Activated CD8-positive, alpha-beta memory T cell treated with anti-CD3 and anti-CD28 coated beads for 36 hours (primary cell): ENCODE data around the gene CALML6. TPM values are rescaled to one million over a fixed set of nuclear protein-coding genes. Genes with fewer than 3 reads are reported as not detected.

Experiments
- CTCF ChIA-PET: fragments of 350-600 bp; sonication (Branson Sonifier 250); formaldehyde crosslinking; loops from one replicate; lab custom pipeline; 2021; ENCODE audit warnings: antibody characterized with exemption; lab: Charles Lee
- POLR2A ChIA-PET: fragments of 350-600 bp; sonication (Branson Sonifier 250); formaldehyde crosslinking; loops from one replicate; lab custom pipeline; 2021; ENCODE audit warnings: antibody characterized with exemption; lab: Charles Lee
- total RNA-seq, 2 experiments: library from RNA; stranded (reverse); gene quantifications; one replicate each; pipeline ENCODE4 v1.2.3, GENCODE V29; 2021

The CALML6 gene
- total RNA-seq, 2 experiments from 2014 or later, result 0.72 to 0.78 TPM

DNA sequence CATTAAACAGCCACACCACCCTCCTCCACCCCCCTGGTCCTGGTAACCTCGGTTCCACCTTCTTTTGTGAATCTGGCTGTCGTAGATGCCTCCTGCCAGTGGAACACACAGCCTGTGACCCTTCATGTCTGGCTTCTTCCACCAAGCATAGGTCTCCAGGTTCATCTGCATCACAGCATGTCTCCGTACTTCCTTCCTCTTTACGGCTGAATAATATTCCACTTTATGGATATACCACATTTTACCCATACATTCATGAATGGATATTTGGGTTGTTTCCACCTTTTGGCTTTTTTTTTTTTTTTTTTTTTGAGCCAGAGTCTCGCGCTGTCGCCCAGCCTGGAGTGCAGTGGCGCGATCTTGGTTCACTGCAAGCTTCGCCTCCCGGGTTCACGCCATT lies 11.8 kb upstream of the CALML6 start:
- CTCF ChIA-PET, result interaction anchor here (1.0 kb wide), 1 partner anchor 8 kb away, joined by 4 read pairs; no protein-coding TSS in a partner anchor
- POLR2A ChIA-PET, result interaction anchor here (0.6 kb wide), 1 partner anchor 122 kb away, joined by 4 read pairs; no protein-coding TSS in a partner anchor

DNA sequence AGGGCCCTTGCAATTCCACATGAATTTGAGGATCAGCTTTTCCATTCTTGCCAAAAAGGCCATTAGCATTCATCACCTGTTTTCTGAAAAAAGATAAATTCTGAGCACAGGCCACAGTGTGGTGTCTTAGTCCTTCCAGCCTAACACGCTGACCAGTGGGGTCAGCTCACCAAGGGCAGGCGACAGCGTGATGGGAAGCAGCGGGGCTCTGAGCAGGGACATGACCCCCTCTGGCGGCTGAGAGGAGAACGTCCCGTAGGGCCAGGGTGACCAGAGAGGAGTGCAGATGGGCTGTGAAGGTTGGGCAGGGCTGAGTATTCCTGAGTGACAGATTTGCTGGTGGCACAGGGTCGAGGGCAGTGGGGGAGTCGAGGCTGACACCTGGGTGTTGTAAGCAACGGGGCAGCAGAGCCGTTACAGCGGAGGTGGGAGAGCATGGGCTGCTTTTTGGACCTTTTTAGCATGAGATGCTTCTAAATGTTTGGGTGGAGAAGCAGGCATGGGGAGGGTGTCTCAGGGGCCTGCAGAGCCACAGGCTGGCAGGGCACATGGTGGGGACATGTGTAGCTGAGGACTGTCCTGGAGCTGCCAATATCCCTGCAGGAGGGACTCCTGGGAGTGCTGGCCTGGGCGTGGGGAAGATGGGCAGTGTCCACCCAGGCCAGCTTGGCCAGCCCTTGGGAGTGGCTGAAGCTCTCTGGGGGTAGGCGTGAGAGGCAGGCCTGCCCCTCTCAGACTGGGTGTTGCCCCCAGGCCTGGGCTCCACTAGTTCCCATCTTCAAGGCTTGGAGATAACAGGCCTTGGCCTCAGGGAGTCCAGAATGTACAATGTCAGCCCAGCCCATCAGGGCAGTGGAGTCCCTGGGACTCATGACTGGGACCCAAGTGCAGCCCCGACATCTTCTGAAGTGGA lies 8.6 kb upstream of the CALML6 start:
- CTCF ChIA-PET, result interaction anchor here (0.6 to 2.1 kb wide), 28 partner anchors 9 to 228 kb away, joined by 3 to 14 read pairs (median 4); partner anchors contain the start of genes CALML6 and CDK11A

DNA sequence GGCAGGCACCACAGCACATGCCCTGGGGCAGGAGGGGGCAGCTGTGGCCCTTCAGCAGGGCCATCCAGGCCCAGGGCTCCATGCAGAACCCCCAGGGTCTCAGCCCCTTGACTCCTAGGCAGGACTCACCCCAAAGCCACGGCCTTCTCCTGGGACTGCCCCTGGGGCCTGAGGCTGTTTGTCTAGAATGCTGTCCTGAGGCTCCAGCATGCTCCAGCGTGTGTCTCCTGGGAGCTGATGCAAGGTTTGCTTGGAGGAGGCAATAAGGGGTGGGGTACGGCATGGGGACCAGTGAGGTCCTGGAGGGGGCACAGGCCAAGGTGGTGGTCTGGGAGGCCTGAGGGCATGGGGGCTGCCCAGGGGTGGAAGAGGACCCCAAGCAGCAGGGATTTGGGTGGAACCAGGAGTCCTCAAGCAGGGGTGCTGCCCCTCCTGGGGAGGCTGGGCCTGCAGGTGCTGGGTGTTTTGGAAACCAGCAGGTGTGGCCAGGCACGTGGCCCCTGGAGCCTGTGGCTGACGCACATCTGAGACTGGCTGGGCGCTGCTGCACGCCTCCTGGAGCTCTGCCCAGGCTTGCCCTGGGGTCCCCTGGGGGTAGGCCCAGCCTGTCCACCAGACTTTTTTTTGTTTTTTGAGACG lies 7.8 kb upstream of the CALML6 start:
- ChIA-PET POLR2A (no interaction called here), CTCF (interaction anchor here (1.3 to 2.1 kb wide), 7 partner anchors 12 to 183 kb away, joined by 3 to 11 read pairs (median 5); partner anchors contain the start of gene CDK11A)

More for the DNA sequence above, 8.6 kb upstream of the CALML6 start:
- POLR2A ChIA-PET, result interaction anchor here (0.7 kb wide), 1 partner anchor 117 kb away, joined by 9 read pairs; no protein-coding TSS in a partner anchor

DNA sequence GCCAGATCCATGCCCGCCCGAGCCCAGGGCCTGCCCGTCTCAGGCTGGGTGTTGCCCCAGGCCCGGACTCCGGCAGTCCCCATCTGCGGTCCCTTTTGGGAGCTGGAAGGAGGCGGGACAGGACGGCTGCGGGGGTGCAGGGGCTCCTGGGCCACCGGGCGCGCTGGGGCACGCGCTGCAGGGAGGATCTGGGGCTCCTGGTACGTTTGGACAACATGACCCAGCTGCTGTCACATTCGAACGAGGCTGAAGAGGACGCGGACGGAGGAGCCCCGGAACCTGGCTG lies 6.6 kb upstream of the CALML6 start:
- ChIA-PET POLR2A (interaction anchor here (0.5 to 1.5 kb wide), 8 partner anchors 9 to 235 kb away, joined by 3 to 6 read pairs (median 3); no protein-coding TSS in a partner anchor), CTCF (interaction anchor here (0.6 to 2.4 kb wide), 17 partner anchors 9 to 470 kb away, joined by 3 to 10 read pairs (median 4); no protein-coding TSS in a partner anchor)

DNA sequence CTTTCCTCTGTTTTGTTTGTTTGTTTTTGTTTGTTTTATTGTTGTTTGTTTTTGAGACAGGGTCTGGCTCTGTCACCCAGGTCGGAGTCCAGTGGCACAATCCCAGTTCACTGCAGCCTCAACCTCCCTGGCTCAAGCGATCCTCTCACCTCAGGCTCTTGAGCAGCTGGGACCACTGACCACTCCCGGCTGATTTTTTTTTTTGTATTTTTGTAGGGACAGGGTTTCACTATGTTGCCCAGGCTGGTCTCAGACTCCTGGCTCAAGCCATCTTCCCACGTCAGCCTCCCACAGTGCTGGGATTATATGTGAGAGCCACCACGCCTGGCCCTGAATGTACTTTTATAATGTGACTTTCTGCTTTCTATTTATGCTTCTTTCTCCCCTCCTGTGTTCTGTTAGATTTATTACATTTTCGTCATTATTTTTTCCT lies 5.0 kb upstream of the CALML6 start:
- ChIA-PET CTCF (interaction anchor here (0.9 to 2.4 kb wide), 6 partner anchors 8 to 241 kb away, joined by 3 to 10 read pairs (median 4); no protein-coding TSS in a partner anchor), POLR2A (interaction anchor here (0.6 to 1.5 kb wide), 4 partner anchors 10 to 280 kb away, joined by 3 to 6 read pairs (median 4); partner anchors contain the start of gene TMEM52)

GRCh38 chr1:1910651-1911331 lies 4.3 kb upstream of the CALML6 start:
- ChIA-PET CTCF (no interaction called here), POLR2A (no interaction called here)

- POLR2A ChIA-PET, result no interaction called here
- CTCF ChIA-PET, result interaction anchor here (0.8 kb wide), 1 partner anchor 21 kb away, joined by 3 read pairs; no protein-coding TSS in a partner anchor
These were observed 3.6 kb upstream of the CALML6 start for GRCh38 chr1:1911350-1912041.

GRCh38 chr1:1914101-1914970 lies 724 bp upstream of the CALML6 start:
- ChIA-PET CTCF (interaction anchor here (1.7 kb wide), 1 partner anchor 9 kb away, joined by 5 read pairs; no protein-coding TSS in a partner anchor), POLR2A (no interaction called here)

GRCh38 chr1:1915911-1916840 lies 1.1 kb downstream of the CALML6 start:
- ChIA-PET CTCF (interaction anchor here (1.7 kb wide), 1 partner anchor 11 kb away, joined by 5 read pairs; no protein-coding TSS in a partner anchor), POLR2A (interaction anchor here (0.7 kb wide), 1 partner anchor 70 kb away, joined by 4 read pairs; no protein-coding TSS in a partner anchor)

- ChIA-PET POLR2A (no interaction called here), CTCF (no interaction called here)
These were observed 1.8 kb downstream of the CALML6 start for GRCh38 chr1:1916851-1917251.

DNA sequence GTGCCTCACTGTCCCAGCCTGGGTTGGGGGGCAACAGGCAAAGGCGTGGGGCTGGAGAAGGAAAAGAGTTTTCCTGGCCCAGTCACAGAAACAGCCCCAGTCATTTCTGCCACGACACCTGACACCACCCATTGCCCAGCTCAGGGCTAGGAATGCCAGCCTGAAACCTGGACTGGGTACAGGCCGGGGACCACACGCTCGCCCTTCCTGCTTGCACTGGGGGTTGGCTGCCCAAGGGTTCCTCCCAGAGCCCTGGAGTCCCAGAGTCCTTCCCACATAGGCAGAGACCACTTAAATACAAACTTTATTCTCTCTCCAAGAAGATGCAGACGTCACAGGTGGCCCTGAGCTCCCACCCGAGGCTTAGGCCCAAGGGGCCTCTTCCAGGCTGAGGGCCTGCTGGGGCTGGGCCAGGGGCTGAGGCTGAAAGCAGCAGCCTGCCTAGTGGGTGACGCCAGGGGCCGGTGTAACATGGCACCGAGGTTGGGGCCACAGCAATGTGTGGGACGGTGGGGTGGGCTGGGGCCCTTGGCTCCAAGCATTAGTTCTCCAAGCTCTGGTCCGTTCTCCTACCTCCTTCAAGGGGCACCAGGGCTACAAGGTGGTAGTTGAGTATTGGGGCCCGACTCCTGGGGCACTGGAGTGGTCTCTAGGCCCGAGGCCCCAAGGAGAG lies 2.4 kb downstream of the CALML6 start:
- ChIA-PET CTCF (interaction anchor here (0.8 kb wide), 1 partner anchor 8 kb away, joined by 5 read pairs; no protein-coding TSS in a partner anchor), POLR2A (no interaction called here)

- CTCF ChIA-PET, result interaction anchor here (0.6 to 0.8 kb wide), 2 partner anchors 9 kb away, joined by 3 to 5 read pairs; no protein-coding TSS in a partner anchor
- POLR2A ChIA-PET, result interaction anchor here (0.5 kb wide), 1 partner anchor 9 kb away, joined by 3 read pairs; no protein-coding TSS in a partner anchor
These were observed 3.2 kb downstream of the CALML6 start for GRCh38 chr1:1917995-1918900.

- ChIA-PET CTCF (interaction anchor here (0.6 kb wide), 1 partner anchor 10 kb away, joined by 3 read pairs; no protein-coding TSS in a partner anchor), POLR2A (interaction anchor here (1.0 kb wide), 1 partner anchor 9 kb away, joined by 3 read pairs; no protein-coding TSS in a partner anchor)
These were observed 3.8 kb downstream of the CALML6 start, which contains the start of gene TMEM52 for GRCh38 chr1:1918901-1919303. Gene TMEM52 (minus strand): TSS chr1:1919279. CDS start chr1:1919265, 14 bp downstream.
